HG03064 (cell line): ENCODE results near the gene NPHP4.

Source experiments
- ATAC-seq: cut with Tn5 transposase; IDR thresholded peaks from one replicate; pipeline ENCODE4 v1.9.1; 2021; ENCODE audit warnings: low read depth; ENCODE audit not compliant: unreplicated experiment

Gene NPHP4

GRCh38 chr1:5954964-5955363 is 37.3 kb downstream of the NPHP4 start:
- ATAC-seq, result no peak

- no peak for ATAC-seq
These were observed 38.8 kb downstream of the NPHP4 start for GRCh38 chr1:5953386-5953785.

GRCh38 chr1:5951846-5952410 is 40.3 kb downstream of the NPHP4 start:
- no peak for ATAC-seq

GRCh38 chr1:5950994-5951785 is 41.0 kb downstream of the NPHP4 start:
- no peak for ATAC-seq

- no peak for ATAC-seq
These were observed 41.9 kb downstream of the NPHP4 start for GRCh38 chr1:5950201-5950895.

- no peak for ATAC-seq
These were observed 42.5 kb downstream of the NPHP4 start for GRCh38 chr1:5949761-5950100.

GRCh38 chr1:5949085-5949760 is 43.0 kb downstream of the NPHP4 start:
- no peak for ATAC-seq

- ATAC-seq, result no peak
These were observed 43.6 kb downstream of the NPHP4 start for GRCh38 chr1:5948681-5949005.

GRCh38 chr1:5947978-5948680 is 44.1 kb downstream of the NPHP4 start:
- no peak for ATAC-seq

- no peak for ATAC-seq
These were observed 45.0 kb downstream of the NPHP4 start for GRCh38 chr1:5947071-5947821.

GRCh38 chr1:5945445-5945844 is 46.8 kb downstream of the NPHP4 start:
- no peak for ATAC-seq

- ATAC-seq, result no peak
These were observed 47.4 kb downstream of the NPHP4 start for GRCh38 chr1:5944843-5945167.

GRCh38 chr1:5944154-5944842 is 47.9 kb downstream of the NPHP4 start:
- no peak for ATAC-seq

- ATAC-seq, result no peak
These were observed 48.7 kb downstream of the NPHP4 start for GRCh38 chr1:5943343-5944124.

- no peak for ATAC-seq
These were observed 50.6 kb downstream of the NPHP4 start for GRCh38 chr1:5941671-5942070.

GRCh38 chr1:5940723-5941407 is 51.4 kb downstream of the NPHP4 start:
- ATAC-seq, result no peak

GRCh38 chr1:5939271-5940170 is 52.7 kb downstream of the NPHP4 start:
- ATAC-seq, result no peak
